Ureter (tissue), 1 donor: ENCODE results near the gene MICAL3. TPM values are rescaled to one million over a fixed set of nuclear protein-coding genes. Genes with fewer than 3 reads are reported as not detected.

Experiments
- DNase-seq: peaks from one replicate; pipeline ENCODE4 v3.0.0-alpha.2; 2020; ENCODE audit warnings: low spot score
- total RNA-seq: library from RNA; stranded (reverse); gene quantifications from one replicate; pipeline ENCODE4 v1.2.4, GENCODE V29; 2023
- donor health status: DM: yes; HTN: yes; CAD: no.

MICAL3 gene
- total RNA-seq, 1 donor from 2014 or later: 67.1 TPM

GRCh38 chr22:17976121-17976520, 48.2 kb downstream of the MICAL3 start:
- DNase-seq: no peak

GRCh38 chr22:17974703-17975372, 49.5 kb downstream of the MICAL3 start:
- DNase-seq: no peak

GRCh38 chr22:17974087-17974486, 50.3 kb downstream of the MICAL3 start:
- DNase-seq: no peak

- no peak for DNase-seq
Observed at GRCh38 chr22:17973217-17973616, 51.1 kb downstream of the MICAL3 start.

- no peak for DNase-seq
Observed at GRCh38 chr22:17972385-17973191, 51.8 kb downstream of the MICAL3 start.

- DNase-seq: no peak
Observed at GRCh38 chr22:17971711-17972110, 52.6 kb downstream of the MICAL3 start.

GRCh38 chr22:17970201-17970708, 54.1 kb downstream of the MICAL3 start:
- no peak for DNase-seq

GRCh38 chr22:17969701-17970113, 54.7 kb downstream of the MICAL3 start:
- no peak for DNase-seq

- no peak for DNase-seq
Observed at GRCh38 chr22:17968126-17968525, 56.2 kb downstream of the MICAL3 start.

GRCh38 chr22:17966403-17966717, 58.0 kb downstream of the MICAL3 start:
- no peak for DNase-seq

- DNase-seq: no peak
Observed at GRCh38 chr22:17965538-17966402, 58.6 kb downstream of the MICAL3 start.

- no peak for DNase-seq
Observed at GRCh38 chr22:17964643-17965042, 59.7 kb downstream of the MICAL3 start.

- no peak for DNase-seq
Observed at GRCh38 chr22:17964156-17964555, 60.2 kb downstream of the MICAL3 start.

GRCh38 chr22:17963015-17963414, 61.3 kb downstream of the MICAL3 start:
- DNase-seq: no peak

- DNase-seq: no peak
Observed at GRCh38 chr22:17962168-17962567, 62.2 kb downstream of the MICAL3 start.

GRCh38 chr22:17961446-17961729, 63.0 kb downstream of the MICAL3 start:
- DNase-seq: no peak

- DNase-seq: no peak
Observed at GRCh38 chr22:17960695-17961445, 63.5 kb downstream of the MICAL3 start.

- DNase-seq: no peak
Observed at GRCh38 chr22:17960011-17960410, 64.3 kb downstream of the MICAL3 start.

- DNase-seq: no peak
Observed at GRCh38 chr22:17958166-17958565, 66.2 kb downstream of the MICAL3 start.

- DNase-seq: no peak
Observed at GRCh38 chr22:17957693-17958092, 66.7 kb downstream of the MICAL3 start.

GRCh38 chr22:17957204-17957603, 67.2 kb downstream of the MICAL3 start:
- DNase-seq: no peak

GRCh38 chr22:17956630-17957029, 67.7 kb downstream of the MICAL3 start:
- DNase-seq: no peak
